Stimulated activated CD8-positive, alpha-beta memory T cell treated with anti-CD3 and anti-CD28 coated beads, Interleukin-12 subunit alpha, Interleukin-12 subunit beta, amount 100 ng/mL, for 1 hour (primary cell): ENCODE results near the gene INAFM1.
"Not testable (repeated sequence)": the region's sequence is repeated elsewhere in the genome, so short reads cannot be mapped to it uniquely, and the experiment has no call there.

Experiments
- DNase-seq: peaks from one replicate; pipeline ENCODE4 v3.0.0-alpha.2; 2020; ENCODE audit warnings: low read depth

INAFM1 gene

GRCh38 chr19:47268028-47268427, 6.7 kb upstream of the INAFM1 start:
- DNase-seq, result no peak

GRCh38 chr19:47269596-47269995, 5.1 kb upstream of the INAFM1 start:
- DNase-seq, result no peak

GRCh38 chr19:47270408-47270807, 4.3 kb upstream of the INAFM1 start:
- DNase-seq, result no peak

GRCh38 chr19:47271949-47272348, 2.7 kb upstream of the INAFM1 start:
- DNase-seq, result no peak

- DNase-seq, result peak; percentile 22
These were observed 2.0 kb upstream of the INAFM1 start for GRCh38 chr19:47272448-47273312.

GRCh38 chr19:47273313-47274070, 1.2 kb upstream of the INAFM1 start:
- peak; percentile 82 for DNase-seq

- DNase-seq, result no peak
These were observed 441 bp downstream of the INAFM1 start for GRCh38 chr19:47274891-47275761.

GRCh38 chr19:47275791-47276461, 1.2 kb downstream of the INAFM1 start:
- no peak for DNase-seq

GRCh38 chr19:47276513-47276912, 1.8 kb downstream of the INAFM1 start:
- not testable (repeated sequence) for DNase-seq

GRCh38 chr19:47280183-47280797, 5.6 kb downstream of the INAFM1 start:
- DNase-seq, result peak; percentile 18

- no peak for DNase-seq
These were observed 8.8 kb downstream of the INAFM1 start for GRCh38 chr19:47283405-47284059.

GRCh38 chr19:47284324-47284899, 9.7 kb downstream of the INAFM1 start:
- peak; percentile 26 for DNase-seq

- DNase-seq, result peak; percentile 68
These were observed 21.4 kb downstream of the INAFM1 start for GRCh38 chr19:47296036-47296435.

- not testable (repeated sequence) for DNase-seq
These were observed 26.2 kb downstream of the INAFM1 start for GRCh38 chr19:47300867-47301266.

- DNase-seq, result no peak
These were observed 27.6 kb downstream of the INAFM1 start for GRCh38 chr19:47302249-47302648.

GRCh38 chr19:47303966-47304365, 29.3 kb downstream of the INAFM1 start:
- no peak for DNase-seq

- peak; percentile 33 for DNase-seq
These were observed 30.6 kb downstream of the INAFM1 start for GRCh38 chr19:47305309-47305751.

GRCh38 chr19:47306303-47306702, 31.6 kb downstream of the INAFM1 start:
- no peak for DNase-seq

GRCh38 chr19:47309038-47309437, 34.4 kb downstream of the INAFM1 start:
- DNase-seq, result no peak

GRCh38 chr19:47309608-47310007, 34.9 kb downstream of the INAFM1 start, which contains the start of gene C5AR1:
Gene C5AR1, plus strand, starts transcription at chr19:47309861. Its CDS starts 35 bp downstream, at chr19:47309896.
- no peak for DNase-seq
